ENCODE results near the gene MOCOS.

The MOCOS gene

DNA sequence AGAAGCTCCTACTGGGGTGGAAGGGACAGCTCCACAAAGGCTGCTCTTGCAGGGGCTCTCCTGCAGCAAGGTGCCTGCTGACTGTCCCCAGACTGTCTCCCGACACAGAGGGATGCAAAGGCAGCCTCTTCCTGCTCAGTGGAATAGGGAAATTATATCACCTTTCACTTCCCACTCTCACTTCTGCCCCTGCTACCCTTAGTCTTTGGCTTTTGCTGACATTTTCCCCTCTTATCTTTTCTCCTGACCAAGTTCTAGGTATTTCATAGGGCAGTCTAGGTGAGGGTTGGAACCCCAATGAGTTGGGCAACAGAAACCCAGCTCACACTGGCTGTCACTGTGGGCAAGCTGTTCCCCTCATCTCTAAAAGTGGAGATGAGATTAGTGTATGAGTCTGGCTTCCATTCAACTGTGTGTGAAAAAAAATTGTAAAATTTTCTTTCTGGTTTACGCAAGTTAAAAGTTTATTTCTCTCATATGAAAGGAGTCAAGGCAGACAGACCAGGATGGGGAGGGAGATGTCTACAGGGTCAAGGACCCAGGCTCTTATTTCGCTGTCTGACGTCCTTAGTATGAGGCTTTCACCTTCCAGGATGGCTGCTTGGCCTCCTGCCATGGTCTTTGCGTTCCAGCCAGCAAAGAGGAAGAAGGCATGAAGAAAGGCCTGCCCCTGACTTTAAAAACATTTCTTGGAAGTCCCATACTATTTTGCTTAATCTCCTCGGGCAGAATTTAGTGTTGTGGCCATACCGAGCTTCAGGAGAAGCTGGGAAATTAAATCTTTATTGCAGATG is 7.5 kb upstream of the MOCOS start:
- DNase-seq, result no peak

DNA sequence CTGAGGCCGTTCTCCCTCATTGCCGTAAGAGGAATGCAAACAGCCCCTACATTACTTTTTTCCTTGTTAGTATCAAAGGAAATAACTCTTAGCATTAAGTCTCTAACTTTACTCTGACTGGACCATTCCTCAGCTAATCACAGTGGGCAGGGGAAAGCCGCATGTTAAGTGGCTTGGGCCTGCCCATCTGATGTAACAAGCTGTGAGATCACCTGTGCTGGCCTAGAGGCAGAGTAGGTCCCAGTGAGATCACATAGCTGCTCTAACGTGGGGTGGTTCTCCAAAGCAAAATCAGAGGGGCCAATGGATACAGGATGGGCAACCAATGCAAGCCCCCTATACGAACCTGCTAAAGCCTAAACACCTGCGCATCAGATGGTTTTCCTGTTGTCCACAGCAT is 5.9 kb upstream of the MOCOS start:
- DNase-seq, result no peak

DNA sequence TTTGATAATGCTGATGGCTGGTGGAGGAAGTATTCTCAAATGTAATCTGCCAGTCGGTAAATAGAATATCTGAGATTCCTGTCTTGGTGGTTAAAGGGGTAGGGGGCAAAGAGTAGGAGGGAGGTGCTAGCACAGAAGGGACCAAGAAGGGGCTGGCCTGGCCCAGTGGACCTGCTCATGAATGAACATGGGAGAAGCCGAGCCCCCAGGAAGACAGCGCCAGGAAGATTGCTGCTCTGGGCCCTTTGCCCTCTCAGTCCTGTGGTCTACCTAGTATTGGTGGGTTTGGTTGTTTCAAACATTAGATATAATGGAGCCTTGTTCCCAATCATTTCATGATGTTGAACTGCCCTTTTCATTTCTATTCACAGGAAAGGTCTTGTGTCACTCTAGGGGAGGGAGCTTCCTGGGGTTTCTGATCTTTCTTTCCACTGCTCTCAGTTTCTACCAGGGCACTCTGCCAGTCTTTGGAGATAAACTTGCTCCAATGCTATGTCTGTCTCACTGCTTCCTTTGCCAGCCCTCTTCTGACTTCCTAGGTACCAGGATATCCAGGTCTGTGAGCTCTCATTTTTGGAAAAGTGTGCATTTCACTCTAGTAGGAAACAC is 5.3 kb upstream of the MOCOS start:
- no peak for DNase-seq

DNA sequence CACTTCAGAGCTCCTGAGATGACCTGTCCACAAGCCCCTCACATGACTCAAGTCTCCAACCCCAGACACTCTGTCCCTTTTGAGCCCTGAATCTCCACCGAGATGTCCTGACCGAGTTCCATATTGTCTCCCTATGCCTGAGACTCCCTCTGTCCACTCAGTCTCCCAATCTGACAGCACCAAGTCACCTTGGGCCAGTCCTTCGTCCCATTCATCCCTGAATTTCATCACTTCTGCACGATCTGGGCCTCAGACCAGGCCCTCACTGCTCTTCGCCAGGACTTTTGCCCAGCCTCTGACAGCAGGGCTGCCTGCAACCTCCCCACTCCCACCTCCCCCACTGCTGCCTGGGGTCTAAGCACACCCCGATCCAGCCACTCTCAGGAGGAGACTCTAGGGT is 4.3 kb upstream of the MOCOS start:
- no peak for DNase-seq

DNA sequence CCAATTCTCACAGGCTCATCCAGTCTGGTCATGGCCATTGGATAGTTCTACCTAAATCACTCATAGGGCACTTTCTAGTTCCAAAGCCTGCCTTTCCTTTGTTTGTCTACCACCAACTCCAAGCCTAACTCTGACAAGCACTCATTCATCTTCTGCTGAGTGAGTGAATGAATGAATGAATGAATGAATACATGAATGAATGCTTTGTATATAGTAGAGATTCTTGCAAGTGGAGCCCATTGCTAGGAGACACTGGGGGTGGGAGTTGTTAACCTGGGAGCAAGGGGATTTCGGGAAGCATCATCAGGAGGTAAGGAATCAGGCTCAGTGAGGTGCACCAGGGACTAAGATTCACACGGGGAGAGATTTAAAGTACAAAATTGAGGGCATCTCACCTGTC is 3.3 kb upstream of the MOCOS start:
- DNase-seq, result no peak

DNA sequence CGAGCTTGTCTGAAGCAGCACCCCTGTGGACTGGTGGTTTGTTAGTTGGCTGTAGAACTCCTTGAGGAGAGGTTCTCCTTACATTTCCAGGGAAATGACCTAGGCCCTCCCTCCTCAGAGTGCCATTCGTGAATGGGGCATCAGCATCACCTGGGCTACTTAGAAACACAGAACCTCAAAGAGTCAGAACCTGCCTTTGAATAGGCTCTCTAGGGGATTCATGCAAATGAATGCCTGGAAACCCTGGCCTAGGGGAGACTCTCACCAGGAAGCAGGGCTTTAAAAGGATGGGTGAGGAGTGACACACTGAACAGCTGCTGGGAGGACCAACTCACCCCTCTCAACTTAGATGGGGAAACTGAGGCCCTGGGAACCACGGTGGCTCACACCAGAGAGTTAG is 2.1 kb upstream of the MOCOS start:
- DNase-seq, result no peak

DNA sequence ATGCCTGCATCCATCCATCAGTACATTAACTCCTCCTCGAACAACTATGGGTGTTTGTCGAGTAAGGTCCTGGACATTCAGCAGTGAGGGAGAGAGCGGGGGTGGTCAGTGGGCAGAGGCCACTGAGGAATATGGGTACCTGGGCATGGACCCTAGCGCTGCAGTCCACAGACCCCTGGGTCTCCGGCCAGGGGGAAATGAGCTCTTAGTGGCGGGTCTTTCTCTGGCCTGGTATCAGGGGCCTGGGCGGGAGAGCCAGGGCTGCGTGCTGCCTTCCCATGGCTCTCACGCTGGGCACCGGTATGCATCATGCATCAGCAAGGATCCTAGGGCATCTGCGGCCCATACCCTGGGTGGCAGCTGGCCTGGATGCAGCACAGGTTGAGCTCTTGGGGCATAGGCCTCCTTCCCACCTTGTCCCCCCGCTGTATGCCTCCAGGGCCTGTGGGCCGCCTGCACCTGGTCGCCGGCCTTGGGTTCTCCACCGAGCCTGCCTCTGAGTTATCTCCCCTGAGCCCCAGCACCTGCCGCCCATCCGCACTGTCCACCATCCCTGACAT is 1.3 kb upstream of the MOCOS start:
- no peak for DNase-seq

DNA sequence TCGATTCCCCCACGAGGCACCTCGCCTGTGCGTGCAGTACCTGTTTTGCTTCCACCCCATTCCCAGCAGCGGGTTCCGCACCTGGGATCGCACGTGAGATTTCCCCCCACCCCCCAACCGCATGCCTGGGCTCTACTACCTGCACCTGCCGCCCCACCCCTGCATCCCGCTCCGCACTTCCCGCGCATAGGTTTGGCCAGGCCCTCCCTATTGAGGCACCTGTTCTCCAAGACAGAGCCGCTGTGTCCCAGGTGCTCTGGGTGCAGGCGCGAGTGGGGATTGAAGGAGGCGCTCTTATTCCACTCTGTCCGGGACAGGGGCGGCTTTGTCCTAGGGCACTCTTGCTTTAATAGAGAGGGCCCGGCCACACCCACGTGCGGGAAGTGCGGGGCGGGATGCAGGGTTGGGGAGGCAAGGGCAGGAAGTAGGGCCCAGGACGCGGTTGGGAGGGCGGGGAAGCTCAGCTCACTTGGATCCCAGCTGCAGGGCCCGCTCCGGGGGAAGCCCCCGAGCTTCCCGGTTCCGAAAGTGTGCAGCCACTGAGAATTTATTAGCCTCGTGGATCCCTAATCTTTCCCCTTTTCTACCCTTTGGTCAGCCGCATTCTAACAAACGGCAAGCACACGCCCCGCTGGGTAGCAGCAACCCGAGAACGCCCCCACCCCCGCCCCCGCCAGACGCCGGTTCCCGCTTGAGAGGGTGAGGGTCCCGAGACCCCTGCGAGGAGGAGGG is 670 bp upstream of the MOCOS start:
- no peak for DNase-seq

DNA sequence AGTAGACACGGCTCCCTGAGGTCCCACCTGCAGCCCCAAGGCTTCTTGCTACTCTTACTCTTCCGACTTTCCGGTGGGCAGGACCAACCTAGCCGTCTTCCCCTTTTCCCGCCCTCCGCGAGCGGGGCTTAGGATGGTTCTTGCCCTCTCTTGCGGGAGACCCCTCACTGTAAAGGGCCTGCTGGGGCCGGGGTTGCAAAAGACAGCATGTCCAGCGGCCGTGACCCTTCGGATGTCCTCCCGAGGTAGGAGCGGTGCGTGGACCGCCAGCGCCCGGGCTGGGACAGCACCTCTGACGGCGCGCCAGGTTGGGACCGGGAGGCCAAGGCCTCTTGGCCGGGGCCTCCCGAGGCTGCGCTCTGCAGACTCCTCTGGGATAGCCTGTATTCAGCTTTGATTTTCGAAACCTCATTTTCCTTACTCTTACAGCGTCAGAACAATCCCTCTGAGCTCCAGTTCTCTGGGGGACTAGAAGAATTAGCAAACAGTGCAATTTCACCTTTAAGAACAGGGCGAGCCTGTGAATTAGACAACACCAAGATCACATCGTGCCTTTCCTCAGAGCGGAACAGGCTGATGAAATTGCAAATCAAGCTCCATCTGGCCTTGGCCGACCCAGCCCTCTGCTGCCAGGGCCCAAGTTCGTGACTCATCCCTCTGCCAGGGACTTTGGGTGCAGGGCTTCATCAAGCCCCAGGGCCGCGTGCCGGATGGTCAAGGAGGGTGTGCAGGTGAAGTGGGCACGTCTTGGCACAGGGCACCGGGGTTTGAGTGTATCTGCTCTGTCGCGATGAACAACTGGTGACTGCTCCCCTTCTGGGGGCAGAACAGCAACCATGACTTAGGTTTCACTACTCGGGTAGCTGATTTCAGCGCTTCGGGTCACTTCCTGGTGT is 777 bp downstream of the MOCOS start:
- no peak for DNase-seq

DNA sequence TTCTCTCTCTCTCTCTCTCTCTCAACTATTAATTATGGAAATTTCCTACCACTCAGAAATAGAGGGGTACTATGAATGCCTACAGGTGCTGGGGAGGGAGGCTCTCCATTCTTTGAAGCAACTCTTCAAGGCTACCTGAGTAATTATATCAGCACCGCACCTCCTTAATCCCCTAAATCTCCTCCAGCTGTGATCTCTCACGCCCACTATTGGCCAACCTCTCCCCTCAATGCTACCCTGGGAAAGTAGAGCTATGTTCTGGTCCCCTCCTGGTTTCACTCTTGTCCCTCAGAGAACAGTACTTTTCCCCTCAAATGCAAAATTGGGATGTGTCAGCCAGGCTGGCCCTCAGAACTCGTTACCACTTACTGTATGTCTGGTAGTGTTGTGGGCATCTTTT is 1.6 kb downstream of the MOCOS start:
- no peak for DNase-seq

DNA sequence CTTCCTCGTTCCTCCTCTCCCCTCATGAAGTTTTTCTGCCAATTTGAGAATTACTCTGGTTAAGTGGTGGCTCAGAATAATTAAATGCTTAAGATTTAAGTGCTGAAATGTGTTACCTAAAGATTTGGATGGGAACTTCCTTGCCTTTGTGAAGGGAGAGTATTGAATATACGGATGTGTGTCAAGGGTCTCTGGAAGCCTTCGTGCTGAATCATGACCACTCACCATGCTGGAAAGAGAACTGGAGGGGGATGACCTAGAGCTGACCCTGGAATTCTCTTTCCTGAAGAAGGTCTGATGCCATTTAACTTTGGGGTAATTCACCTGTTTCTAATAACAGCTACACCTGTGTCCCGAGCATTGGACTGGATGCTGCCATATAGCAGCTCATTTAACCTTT is 2.2 kb downstream of the MOCOS start:
- no peak for DNase-seq

DNA sequence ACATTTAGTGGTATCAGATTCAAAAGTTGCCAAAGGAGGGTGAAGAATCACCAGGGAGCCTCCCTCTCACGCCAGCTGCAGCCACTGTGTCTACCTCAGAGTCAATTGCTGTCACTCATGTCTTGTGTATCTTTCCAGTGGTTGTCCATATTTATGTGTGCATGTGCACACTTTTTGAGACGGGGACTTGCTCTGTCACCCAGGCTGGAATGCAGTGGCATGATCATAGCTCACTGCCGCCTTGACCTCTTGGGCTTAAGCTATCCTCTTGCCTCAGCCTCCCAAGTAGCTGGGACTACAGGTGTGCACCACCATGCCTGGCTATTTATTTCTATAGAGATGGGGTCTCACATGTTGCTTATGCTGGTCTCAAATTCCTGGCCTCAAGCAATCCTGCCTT is 4.0 kb downstream of the MOCOS start:
- no peak for DNase-seq

DNA sequence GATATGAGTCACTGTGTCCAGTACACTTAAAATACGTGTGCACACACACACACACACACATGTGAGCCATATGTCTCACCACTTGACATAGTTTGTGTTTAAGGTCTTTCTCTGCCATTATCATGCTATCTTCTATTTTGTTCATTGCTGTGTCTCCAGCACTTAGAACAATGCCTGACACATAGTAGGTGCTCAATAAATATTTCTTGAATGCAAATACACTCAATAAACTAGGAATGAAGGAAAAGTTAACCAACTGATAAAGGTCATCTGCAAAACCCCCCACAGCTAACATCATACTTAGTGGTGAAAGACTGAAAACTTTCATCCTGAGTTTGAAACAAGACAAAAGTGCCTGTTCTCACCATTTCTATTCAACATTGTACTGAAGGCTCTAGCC is 4.4 kb downstream of the MOCOS start:
- no peak for DNase-seq

DNA sequence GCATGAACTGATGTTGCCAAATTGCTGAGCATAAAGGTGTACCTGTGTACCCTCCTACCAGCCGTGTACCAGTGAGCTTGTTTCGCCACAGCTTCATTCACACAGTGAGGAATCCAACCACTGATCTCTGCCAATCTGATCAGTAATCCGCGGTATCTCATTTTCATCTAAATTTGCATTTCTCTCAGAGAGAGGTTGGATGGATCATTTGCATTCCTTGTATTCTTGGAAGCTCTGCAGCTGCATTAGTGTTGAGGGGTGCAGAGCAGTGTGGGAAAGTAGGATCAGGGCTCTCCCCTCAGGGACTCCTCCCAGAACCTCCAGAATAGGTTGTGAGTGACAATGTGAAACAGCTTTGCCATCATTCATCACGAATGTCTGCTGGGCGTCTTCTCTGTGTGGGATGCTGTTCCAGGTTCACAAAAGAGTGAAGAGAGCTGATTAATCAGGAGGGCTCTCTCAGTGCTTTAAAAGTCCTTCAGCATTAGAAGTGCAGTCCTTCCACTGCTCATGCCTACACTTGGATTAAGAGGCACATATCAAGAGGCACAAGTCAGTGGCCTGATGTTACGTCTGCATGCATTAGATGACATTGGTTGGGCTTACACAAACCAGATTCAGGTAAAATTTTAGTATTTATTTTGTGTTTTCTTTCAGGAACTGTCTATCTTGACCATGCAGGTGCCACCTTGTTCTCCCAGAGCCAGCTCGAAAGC is 7.5 kb downstream of the MOCOS start:
- DNase-seq, result no peak

DNA sequence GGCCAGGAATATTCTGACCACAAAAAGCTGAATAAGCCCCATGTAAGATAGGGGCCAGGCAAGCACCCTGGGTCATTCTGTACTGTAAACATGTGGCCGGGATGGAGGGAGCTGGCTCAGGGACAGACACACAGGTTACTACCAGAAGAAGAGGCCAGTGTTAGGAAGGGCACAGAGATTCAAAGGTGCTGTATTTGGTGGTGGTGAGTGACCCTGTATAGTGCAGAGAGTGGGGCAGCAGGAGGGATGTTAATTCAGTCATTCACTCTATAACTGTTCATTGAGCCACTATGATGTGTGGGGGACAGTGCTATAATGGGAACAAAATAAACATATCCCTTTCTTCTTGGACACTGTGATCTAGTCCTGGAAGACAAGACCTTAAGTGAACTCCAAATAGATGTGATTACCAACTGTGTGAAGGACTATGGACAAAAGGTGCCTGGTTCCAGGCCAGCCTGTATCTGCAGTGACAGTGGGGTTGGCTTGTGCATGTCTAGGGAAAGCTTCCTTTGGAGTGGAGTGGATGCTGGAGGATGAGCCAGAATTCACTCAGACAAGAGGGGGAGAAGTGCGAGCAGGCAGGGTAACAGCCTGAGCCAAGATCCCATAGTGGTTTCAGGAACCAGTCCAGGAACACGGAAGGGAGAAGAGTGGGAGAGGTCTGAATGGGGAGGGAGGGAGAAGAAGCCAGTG is 8.3 kb downstream of the MOCOS start:
- DNase-seq, result no peak

DNA sequence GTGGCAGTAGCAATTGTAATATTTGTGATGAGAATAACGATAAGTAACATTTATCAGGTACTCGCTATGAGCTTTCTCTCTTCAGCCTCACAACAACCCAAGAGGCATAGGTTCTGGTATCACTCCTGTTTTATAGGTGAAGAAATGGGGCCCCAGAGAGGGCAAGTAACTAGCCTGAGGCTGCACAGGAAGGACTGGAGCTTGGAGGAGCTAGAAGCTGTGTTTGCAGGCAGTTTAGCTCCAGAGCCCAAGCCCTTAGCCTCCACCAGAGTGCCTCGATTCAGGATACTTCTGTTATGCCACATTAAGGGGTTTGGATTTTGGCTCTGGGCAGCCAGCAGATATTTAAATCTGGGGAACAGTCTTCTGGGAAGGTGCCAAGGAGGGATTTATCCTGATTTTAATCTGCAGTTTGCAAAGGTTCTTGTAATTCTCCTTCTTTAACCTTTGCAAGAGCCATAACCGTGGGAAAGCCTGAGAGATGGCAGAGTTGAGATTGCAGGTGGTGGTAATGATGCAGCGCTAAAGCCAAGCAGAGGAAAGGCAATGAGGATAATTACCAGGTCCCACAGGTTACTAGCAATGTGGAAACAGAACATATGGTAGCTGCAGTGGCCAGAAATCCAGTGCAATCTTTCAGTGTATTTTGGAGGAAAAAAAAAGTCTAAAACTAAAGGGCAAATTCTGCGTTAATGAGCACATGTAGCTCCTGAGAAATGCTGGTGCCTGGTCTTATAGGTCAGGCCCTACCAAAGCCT is 9.1 kb downstream of the MOCOS start:
- DNase-seq, result no peak

DNA sequence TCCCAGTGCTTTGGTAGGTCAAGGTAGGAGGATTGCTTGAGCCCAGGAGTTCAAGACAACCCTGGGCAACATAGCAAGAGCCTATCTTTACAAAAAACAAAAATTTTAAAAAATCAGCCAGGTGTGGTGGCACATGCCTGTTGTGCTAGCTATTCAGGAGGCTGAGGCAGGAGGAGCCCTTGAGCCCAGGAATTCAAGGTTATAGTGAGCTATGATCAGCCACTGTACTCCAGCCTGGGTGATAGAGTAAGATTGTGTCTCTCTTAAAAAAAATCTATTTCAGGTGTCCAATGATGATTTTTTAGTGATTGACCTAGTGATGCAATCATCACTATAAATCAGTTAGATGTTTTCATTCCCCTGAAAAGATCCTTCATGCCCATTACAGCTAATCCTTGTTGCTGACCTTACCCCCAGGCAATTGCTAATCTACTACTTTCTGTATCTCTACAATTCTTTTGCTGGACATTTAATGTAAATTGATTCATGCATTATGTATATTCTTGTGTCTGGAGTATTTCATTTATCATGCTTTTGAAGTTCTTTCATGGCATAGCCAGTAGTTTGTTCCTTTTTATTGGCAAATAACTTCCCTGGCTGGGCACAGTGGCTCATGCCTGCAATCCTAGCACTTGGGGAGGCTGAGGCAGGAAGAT is 10.3 kb downstream of the MOCOS start:
- no peak for DNase-seq

DNA sequence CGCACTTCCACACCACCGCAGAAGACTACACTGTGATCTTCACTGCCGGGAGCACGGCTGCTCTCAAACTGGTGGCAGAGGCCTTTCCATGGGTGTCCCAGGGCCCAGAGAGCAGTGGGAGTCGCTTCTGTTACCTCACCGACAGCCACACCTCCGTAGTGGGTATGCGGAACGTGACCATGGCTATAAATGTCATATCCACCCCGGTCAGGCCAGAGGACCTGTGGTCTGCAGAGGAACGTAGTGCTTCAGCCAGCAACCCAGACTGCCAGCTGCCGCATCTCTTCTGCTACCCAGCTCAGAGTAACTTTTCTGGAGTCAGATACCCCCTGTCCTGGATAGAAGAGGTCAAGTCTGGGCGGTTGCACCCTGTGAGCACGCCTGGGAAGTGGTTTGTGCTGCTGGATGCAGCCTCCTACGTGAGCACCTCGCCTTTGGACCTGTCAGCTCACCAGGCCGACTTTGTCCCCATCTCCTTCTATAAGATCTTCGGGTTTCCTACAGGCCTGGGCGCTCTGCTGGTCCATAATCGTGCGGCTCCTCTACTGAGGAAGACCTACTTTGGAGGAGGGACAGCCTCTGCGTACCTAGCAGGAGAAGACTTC is 12.5 kb downstream of the MOCOS start:
- DNase-seq, result no peak

DNA sequence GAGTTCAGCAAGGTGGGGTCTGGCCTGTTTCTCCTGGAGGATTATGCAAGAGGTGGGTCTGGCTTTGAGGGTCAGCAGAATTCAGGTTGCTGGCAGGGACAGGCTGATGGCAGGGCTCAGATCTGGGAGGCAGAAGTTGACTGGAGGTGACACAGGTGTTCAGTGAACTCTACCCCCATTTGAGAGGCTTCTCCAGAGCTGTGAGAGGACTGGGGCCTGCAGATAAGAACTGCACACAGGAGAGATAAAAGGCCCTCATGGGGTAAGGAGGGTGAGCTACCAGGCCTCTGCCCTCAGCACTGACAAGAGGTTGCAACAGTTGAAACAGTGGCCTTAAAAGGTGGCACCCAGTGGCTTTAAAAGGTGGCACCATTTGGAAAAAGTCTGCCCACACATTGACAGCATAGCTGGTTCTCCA is 13.1 kb downstream of the MOCOS start:
- no peak for DNase-seq

DNA sequence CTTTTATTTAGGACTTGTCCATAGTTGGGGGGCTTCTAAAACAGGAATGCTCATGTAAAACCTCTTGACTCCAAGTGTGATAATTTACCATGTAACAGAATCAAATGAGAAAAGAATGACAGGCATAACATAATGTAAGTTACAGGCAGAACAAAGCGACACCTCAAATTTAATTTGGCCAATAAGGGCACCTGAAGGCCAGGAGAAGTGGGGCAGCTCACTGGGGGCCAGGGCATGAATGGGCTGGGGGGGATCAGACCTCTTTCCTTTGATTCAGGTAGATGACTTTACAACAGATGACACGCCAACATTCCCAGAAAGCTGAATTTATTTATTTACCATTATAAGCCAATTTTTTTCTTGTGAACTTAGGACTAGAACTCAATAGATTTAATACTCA is 14.5 kb downstream of the MOCOS start:
- DNase-seq, result no peak

Data from CD4-positive, alpha-beta T cell treated with Interleukin-12 subunit alpha and Interleukin-12 subunit beta, for 1 hour (primary cell).